IPS DF 4.7 (cell line): ENCODE measurements around the gene PTPRG.

Experiments used
- DNase-seq: peaks from one replicate; pipeline ENCODE4 v3.0.0-alpha.2; 2013; ENCODE audit warnings: low spot score; ENCODE audit errors: extremely low read depth

Gene PTPRG

DNA sequence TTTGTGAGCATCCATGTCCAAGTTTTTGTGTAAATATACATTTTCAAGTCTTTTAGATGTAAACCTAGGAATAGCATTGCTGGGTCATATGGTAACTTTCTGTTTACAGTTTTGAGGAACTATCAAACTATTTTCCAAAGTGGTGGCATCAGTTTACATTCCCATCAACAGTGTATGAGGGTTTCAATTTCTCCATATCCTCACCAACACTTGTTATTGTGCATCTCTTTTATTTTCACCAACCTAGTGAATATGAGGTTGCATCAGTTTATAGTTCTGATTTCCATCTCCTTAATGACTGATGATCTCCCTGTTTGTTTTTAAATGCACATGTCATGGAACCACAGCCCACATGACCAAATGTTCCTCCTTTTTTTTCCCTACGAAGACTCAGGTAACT, 610.8 kb downstream of the PTPRG start:
- no peak for DNase-seq

DNA sequence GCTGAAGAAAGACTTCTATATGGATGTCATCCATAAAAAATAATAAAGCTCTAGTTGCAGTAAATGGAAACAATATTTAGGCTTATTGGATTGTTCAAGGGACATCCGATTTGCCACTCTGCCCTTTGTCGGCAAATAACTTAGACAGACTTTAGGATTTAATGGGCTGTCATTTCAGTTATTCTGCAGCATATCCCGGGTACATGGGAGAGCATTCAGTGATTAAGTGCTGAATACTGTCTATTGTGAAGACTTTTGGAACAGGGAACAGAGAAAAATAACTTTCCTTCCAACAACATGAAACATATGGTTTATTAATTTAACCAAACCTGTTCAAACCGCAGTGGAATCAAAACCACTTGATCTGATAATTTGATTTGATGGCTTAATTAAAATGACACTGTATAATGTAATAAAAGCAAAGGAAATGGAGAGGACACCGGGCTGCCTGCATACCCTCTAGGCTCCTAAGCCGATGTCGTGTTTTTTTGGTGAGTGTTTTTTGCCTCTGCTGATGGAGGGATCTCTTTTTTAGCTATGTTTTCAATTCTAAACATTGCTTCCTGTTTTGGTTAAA, 612.7 kb downstream of the PTPRG start:
- DNase-seq, result no peak

DNA sequence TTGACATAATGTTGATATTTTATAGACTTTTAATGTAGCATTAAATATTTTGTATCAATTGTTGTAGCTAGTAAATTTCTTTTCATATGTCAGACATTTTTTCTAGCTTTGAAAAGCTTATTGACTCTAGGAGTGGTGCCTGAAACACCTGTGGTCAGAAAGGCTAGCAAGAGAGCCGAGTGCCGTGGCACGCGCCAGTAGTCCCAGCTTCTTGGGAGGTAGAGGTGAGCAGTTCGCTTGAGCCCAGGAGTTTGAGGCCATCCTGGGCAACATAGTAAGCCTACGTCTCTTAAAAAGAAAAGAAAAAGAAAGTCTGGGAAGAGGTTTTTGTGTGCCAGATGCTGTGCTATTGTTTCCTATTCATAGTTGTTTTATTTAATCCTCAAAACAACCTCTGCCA, 613.8 kb downstream of the PTPRG start:
- no peak for DNase-seq

DNA sequence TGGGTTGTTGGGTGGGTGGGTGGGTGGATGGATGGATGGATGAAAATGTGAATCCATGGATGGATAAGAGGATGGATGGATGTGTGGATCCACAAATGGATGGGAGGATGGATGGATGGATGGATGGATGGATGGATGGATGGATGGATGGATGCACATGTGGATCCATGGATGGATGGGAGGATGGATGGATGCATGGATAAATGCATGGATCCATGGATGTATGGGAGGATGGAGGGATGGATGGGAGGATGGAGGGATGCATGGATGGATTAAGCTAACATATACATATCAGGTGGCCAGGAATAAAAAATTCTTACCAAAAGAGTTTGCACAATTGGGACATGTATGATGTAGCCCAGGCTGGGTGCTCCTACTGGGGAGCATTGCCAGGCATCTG, 616.7 kb downstream of the PTPRG start:
- no peak for DNase-seq

DNA sequence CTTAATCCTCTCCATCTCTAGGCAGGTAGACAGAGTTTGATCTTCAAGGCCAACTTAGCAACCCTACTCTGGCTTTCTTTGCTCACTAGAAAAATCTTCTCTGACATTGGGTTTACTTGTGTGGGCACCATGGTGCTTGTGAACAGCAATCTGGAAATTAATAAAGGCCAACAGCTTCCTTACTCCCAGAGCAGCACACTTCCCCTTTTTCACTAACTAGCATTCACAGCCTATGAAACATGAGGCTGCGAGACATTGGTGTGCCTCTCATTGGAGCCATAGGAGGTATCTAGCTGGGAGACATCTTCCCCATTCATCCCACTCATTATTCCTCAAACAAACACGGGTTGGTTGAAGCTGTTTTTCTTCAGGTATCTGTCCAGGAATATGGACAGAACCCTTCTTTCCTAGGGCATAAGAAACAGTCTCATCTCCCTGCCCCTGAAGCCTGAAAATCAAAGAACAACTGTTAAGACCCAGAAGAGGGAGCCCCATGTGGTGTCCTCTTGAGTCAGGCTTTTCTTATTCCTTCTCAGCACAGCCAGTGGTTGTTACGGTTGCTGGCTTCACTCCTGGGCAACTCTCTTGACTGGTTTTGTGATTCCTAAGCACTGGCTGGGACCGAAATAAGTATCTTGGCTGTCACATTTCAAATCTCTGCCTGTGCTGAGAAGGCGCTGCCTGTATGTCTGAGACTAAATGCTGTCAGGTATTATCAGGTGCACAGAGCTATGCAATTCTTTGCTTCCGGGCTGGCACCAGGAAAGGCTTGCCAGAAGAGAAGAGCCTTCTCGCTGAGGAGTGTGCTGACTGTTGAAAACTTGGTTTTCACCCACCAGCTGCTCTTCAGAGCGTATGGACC, 617.6 kb downstream of the PTPRG start:
- DNase-seq, result no peak

DNA sequence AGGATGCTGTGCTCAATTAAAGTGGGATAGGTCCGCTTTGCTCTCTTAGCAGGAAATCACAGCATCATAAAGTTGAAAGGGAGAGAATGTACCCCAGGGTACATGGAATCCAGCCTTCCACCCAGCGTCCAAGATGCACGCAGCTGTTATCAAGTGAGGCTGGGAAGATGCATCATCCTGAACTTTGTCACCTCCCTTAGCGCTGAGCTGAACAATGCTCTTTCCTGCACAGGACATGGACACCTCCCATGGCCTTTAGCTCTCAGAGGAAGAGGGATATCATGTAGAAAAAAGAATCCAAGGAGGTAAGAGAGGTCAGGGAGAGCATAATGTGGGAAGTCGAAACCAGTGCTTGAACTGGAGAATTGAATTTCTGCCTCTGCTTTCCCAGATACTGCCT, 619.1 kb downstream of the PTPRG start:
- no peak for DNase-seq

DNA sequence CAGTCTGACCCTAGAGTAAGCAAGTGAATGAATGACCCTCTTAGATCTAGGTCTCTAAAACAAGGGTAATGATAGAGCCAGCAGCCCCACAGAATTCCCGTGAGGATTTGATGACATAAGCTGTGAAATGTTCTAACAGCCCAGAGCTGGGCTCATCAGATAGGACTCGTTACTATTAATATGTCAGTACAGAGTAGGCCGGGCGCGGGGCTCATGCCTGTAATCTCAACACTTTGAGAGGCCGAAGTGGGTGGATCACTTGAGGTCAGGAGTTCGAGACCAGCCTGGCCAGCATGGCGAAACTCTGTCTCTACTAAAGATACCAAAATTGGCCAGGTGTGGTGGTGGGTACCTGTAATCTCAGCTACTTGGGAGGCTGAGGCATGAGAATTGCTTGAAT, 621.7 kb downstream of the PTPRG start:
- no peak for DNase-seq

DNA sequence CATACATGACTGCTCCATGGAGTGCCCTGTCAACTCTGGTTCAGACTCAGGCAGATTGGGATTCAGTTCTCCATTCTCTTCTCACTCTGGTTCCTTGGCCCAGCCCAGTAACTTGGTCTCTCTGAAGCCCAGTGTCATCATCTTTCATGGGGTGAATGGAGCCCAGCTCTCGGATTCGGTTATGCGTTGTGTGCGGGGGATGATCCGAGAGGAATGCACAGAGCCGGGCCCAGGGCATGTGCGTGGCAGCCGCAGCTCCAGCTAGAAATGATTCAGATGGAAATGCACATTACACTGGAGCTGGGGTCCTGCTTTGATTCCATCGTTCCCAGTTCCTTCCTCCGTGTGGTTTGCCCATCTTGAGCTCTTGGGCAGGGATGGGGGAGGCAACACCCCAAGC, 622.6 kb downstream of the PTPRG start:
- DNase-seq, result no peak

DNA sequence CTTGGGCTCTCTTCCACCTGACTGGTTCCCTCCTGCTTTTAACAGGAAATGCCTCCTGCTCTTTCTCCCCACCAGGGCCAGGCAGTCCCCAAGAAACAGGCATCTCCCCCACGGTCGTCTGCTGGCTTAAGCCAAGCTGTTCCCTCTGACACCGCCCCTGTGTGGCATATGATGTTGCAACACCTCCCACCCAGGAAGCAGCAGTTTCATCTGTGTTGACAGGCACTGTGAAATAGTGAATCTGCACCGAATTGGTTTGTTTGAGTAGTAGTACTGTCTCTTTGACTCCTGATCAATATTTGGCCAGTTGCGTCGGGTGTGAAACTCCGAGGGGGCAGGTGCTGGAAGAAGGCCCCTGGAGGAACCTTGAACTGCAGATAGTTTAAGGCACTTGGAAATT, 623.2 kb downstream of the PTPRG start:
- no peak for DNase-seq

DNA sequence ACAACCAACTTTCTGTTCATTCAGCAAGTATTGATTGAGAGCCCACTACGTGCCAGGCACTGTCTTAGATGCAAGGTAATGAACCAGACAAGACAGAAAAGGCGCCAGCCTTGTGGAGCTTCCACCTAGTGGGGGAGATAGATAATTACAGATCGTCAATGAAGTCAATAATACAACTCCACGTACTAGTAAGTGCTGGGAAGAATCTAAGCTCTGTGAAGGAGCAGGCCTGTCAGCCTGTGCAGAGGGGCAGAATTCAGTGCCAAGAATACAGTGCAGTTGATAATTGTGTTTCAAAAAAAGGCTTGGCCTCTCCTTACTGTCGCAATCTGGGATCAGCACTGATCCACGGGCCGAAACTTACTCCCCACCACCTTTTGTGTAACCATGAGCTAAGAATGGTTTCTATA, 625.7 kb downstream of the PTPRG start:
- DNase-seq, result no peak

DNA sequence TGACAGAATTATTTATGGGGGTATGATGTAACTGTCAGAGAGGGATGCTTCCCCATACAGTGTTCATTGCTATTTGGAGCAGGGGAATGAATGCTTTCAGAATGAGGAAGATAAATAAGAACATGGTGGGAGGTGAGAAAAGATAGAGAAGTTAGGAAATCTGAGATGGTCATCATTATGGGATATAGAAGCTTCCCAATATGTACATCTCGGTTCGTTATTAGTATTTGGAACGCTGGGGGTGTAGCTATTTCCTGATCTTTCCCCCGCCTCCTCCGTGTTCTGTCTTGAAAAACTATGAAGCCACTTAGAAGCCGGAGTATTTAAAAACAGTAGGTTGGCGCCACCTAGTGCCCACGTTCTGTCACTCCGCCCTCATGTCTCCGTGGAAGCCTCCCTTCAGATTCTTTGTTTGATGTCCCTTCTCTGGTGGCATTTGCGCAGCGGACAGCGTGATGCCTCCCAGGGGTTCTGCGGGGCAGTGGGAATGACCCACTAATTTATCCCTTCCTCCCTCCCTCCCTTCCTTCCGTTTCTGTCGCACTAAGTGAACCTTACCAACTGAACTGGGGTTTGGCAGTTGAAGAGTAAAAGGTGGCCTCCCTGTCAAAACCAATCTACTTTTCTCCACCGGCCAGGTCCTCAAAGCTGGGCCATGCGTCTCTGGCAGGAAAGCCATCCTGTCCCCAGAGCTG, 627.5 kb downstream of the PTPRG start:
- no peak for DNase-seq

DNA sequence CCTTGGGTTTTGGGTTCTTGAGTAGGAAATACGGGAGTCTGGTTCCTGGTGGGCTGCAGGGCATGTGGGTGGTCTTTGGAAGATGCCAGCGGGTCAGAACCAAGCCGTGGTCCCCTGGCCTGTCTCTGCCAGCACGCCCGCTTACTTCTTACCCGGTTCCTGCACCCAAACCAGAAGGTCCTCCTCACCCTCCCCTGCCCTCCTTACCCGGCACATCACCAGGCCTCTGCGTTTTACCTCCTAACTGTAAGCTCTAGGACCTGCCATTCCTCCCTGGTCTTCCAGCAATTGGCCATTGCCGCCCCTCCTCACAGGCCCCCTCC, 628.0 kb downstream of the PTPRG start:
- no peak for DNase-seq

DNA sequence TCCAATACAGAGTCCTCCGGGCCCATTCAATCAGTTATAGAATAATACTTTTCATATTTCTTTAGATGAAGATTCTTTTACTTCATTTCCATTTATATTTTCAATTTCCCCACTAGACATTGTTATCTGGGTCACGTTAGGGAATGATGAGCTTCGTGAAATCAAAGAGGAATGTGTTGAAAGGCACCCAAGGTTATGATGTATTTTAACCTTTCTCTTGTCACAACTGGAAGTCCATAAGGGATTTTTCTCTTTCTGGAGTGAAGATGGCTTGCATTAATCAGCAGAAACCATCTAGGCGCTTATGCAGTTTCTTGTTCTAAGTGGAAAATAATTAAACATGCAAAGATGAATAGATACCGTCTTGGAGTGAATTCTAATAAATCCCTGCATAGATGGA, 631.5 kb downstream of the PTPRG start:
- DNase-seq, result no peak

DNA sequence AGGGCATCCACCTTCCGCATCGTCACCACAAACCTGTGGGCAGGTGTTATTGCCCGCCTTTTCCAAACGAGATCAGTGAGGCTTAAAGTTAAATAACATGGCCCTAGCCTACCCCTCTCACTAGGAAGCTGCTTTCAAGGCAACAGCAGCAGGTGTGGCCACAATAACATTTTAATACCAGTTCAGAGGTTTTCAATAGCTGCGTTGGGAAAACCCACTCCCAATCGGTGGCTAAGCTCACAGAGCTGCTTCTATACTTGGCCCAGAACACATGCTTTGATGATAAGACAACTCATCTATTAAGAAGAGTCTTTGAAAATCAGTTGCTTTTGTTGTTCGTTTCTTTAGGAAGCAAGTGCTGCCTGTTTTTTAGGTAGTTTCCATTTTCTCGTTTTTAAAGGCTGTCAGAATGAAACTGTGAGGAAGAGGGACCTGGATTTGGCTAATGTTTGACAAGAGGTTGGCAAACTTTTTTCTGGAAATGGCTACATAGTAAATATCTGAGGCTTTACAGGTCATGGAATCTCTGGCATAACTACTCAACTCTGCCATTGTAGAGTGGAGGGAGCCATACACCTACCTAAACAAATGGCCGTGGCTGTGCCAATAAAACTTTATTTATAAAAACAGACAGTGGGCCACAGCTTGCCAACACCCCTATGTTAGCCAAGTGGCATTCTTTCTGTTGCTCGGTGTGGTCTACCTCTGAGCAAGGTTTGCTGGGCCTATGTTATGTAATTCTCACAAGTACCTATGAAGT, 632.4 kb downstream of the PTPRG start:
- no peak for DNase-seq

DNA sequence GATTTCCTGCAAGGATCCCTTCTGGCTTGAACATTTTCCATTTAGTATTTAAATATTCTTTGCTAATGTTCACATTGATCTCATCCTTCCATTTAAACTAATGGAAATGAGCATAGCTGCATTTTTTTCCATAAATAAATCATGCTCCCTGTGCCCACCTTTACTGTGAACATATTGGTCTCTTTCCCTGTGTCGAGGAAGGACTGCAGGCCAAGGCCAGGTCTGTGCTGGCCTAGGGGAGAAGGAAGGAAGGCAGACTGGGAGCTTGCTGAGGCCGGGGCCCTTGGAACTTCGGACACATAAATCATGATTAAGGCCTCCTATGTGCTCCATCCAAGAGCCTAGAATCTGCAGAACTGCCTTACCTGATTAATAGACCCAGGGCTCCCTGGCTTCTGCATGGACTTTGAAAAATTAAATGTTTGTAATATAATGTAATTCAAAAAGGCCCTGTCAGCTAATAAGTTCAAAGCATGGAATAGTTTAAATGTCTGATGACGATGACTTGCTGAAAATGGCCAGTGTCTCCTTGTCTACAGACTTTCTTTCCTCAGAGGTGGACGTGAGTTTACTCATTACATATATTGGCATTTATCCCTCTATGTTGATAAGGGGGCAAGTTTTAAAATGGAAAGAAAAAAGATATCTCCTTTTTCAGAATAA, 636.1 kb downstream of the PTPRG start:
- no peak for DNase-seq

DNA sequence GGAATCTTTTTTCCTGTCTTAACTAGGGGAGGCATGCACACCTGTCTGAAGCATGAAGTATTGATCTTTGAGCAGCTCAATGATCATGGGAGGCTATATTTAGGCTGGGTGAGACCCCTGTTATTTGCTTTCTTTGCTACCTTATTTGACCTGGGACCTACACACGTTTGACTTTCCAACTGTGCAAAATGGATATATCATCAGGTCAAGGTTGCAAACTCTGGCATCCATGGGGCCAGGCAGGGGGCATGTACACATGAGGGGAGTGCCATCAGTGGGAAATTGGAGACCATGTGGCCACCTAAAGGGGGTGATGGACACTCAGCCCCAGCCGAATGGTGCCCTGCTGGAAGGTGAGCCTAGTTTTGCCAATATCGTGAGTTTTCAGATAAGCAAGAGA, 637.8 kb downstream of the PTPRG start:
- no peak for DNase-seq

DNA sequence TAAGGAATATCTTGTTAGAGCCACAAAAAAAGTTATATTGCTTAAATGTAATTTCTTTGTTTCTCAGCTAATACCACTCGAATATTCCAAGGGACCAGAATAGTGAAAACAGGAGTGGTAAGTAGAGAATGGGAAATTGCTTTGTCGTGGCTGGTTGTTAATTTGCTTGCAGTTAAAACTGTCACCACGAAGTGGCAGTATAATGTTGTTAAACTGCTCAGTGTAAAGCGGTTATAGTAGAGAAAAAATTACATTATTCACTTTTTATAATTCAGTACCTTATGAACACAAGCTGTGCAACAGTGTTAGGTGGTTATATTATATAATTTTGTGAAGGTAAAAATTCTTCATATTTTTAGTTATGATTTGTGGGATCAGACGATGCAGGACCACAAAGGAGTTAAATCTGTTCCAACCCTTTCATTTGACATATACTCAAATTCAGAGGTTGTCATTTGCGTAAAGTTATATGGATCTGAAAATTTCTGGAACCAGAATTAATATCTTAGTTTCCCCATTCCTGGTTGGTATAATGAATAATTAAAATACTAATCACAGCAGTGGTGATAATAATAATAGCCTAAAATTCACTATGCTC, 640.2 kb downstream of the PTPRG start:
- no peak for DNase-seq

DNA sequence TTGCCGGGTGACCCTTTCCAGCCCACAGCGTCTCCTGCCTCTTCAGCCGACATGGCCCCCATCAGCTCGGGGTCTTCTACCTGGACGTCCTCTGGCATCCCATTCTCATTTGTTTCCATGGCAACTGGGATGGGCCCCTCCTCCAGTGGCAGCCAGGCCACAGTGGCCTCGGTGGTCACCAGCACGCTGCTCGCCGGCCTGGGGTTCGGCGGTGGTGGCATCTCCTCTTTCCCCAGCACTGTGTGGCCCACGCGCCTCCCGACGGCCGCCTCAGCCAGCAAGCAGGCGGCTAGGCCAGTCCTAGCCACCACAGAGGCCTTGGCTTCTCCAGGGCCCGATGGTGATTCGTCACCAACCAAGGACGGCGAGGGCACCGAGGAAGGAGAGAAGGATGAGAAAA, 641.8 kb downstream of the PTPRG start:
- no peak for DNase-seq

DNA sequence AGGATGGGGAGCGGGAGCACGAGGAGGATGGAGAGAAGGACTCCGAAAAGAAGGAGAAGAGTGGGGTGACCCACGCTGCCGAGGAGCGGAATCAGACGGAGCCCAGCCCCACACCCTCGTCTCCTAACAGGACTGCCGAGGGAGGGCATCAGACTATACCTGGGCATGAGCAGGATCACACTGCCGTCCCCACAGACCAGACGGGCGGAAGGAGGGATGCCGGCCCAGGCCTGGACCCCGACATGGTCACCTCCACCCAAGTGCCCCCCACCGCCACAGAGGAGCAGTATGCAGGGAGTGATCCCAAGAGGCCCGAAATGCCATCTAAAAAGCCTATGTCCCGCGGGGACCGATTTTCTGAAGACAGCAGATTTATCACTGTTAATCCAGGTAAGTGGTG, 642.2 kb downstream of the PTPRG start:
- DNase-seq, result no peak

DNA sequence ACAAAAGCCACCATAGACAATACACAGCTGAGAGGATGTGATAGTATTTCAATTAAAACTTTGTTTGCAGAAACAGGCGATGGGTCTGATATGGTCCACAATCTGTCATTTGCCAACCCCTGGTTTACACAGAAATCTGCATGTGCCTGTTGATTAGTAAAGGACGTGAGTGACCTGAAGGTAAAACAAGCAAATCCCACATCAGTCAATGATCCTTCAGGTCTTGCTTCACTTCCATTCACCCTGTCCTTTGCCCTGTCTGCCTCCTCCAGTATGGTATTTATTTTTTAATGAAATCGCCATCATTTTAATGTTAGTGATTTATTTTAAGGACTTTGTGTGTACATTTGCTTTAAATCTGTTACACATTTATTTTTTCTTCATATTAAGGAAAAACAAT, 645.8 kb downstream of the PTPRG start:
- DNase-seq, result no peak

DNA sequence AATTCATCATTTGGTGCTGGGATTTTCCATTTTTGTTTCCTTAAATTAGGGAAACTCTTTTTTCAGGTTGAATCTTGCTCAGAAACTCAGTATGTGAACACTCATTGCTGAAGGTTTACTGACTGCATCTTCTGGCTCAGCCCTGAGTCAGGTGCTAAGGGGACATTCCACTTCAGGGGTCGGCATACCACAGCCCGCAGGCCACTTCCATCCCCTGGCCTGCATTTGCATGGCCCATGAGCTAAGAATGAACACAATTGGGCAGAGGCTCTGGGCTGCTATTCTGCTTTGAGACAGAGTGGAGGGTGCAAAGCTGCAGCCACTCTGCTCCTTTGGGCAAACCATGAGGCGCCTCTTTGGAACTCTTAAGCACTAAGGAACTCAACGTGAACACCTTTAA, 647.0 kb downstream of the PTPRG start:
- DNase-seq, result no peak
